Lower lobe of right lung (tissue), 2 donors: ENCODE measurements around the gene TMEM38B. TPM values are rescaled to one million over a fixed set of nuclear protein-coding genes. Genes with fewer than 3 reads are reported as not detected.
A peak's percentile ranks its signal among the peaks of the same experiment; 100 is the strongest.

Experiments used
- ATAC-seq, 2 donors: fragments of 200-7000 bp; cut with Tn5 transposase; one replicate each; pipeline ENCODE4 v1.9.1; 2020 to 2022; ENCODE audit warnings: mild to moderate bottlenecking in 2 of 2, moderate library complexity in 2 of 2
- DNase-seq: peaks from one replicate; pipeline ENCODE4 v3.0.0-alpha.2; 2020
- H3K27ac ChIP-seq: fragments of 200-600 bp; one replicate; pipeline ENCODE4 v1.8.0; 2022
- H3K27me3 ChIP-seq: fragments of 200-600 bp; one replicate; pipeline ENCODE4 v1.8.0; 2022; ENCODE audit warnings: low read depth
- H3K36me3 ChIP-seq: fragments of 200-600 bp; one replicate; pipeline ENCODE4 v1.8.0; 2022; ENCODE audit warnings: mild to moderate bottlenecking
- H3K4me1 ChIP-seq: fragments of 200-600 bp; one replicate; pipeline ENCODE4 v1.8.0; 2022
- H3K4me3 ChIP-seq: fragments of 200-600 bp; one replicate; pipeline ENCODE4 v1.8.0; 2022; ENCODE audit warnings: mild to moderate bottlenecking
- H3K9me3 ChIP-seq: fragments of 200-600 bp; one replicate; pipeline ENCODE4 v1.8.0; 2022
- CTCF ChIP-seq: fragments of 200-600 bp; IDR thresholded peaks from one replicate; pipeline ENCODE4 v1.8.0; 2022; ENCODE audit warnings: antibody characterized with exemption, mild to moderate bottlenecking
- intact Hi-C: fragments of 100-400 bp; cut with DNase I; formaldehyde crosslinking; loops from one replicate; pipeline ENCODE4 v1.11.0; 2022
- total RNA-seq: library from RNA; stranded (reverse); fragmentation: NEBNext Ultra II Directional; extraction: Animal tissue kit (Norgen Biotek cat#: 25700); gene quantifications from one replicate; pipeline ENCODE4 v1.2.1, GENCODE V29; 2021
- donor health status: DM: no; HTN: yes; CAD: no; lungs with severe emphysema.

TMEM38B gene
- total RNA-seq, 1 donor from 2014 or later: 10.9 TPM

DNA sequence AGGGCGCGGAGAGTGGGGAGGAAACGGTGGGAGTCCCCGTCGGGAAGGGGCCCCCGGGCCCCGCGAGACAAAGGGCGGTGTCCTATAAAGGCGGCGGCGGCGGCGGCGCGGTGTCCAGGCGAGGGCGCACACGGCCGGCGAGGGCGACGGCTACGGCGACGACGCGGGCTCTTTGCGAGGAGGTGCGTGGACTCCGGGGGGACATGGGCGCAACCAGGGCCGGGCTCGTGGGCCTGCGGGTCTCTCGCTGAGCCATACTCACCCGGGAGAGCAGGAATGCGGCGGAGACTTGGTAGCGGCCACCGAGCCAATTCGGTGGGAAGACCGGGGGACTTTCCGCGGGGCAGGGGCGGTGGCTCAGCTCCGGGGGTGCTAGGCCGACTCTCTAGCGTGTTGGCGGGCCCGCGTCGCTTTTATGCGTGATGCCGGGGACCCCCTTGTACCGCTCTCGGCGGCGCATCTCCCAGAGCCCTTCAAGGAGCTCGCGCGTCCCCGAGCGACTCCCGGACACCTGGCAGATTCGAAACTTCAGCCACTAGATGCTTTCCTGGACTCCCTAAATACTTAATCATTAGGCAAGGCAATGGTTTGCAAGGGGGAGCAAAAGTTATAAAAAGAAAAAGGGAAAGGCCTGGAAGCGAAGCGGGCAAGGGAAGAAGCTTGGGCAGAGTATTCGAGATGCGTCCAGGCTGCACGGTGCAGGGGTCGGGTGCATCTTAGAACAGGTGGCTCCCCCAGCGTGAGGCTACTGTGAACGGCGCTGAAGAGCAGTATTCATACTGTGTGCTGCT is 38.0 kb upstream of the TMEM38B start:
- H3K27me3 ChIP-seq: peaks cover 25% of the 10 kb centered on the region
- H3K4me3 ChIP-seq: peak overlapping the region; percentile 48
- TF ChIP-seq CTCF: peak; percentile 23
- no peaks in the 10 kb centered on the region for H3K36me3 ChIP-seq
- no peaks in the 10 kb centered on the region for H3K9me3 ChIP-seq
- peak; percentile 63 to 74 for ATAC-seq
- no peak for DNase-seq
- intact Hi-C loops: no loop called here
- H3K4me1 ChIP-seq: peaks cover 10% of the 10 kb centered on the region
- no peak overlapping the region for H3K27ac ChIP-seq

DNA sequence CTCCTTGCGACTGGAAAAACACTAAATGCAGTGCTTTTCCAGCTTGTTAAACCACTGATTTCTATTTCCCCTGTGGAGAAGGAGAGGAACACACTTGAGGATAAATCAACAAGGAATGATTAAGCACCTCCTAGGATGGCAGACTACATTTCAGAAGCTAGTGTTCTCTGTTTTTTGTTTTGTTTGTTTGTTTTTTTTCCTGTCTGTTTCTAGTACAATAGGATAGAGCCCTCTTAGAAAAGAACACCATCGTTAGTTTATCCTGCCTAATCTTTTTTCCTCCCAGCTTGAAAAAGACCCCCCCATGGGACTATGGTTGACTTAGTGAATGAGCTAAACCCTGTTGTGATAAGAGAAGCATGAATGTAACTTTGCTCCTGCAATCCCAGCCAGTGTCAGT is 36.0 kb upstream of the TMEM38B start:
- Histone ChIP-seq H3K9me3 (no peaks in the 10 kb centered on the region), H3K27me3 (peaks cover 25% of the 10 kb centered on the region), H3K27ac (no peak overlapping the region), H3K36me3 (no peaks in the 10 kb centered on the region), H3K4me3 (no peak overlapping the region), H3K4me1 (peaks cover 10% of the 10 kb centered on the region)
- intact Hi-C loops: no loop called here
- no peak for DNase-seq
- ATAC-seq: no peak
- TF ChIP-seq CTCF: no peak

- ATAC-seq (no peak), DNase-seq (no peak)
- no peak for TF ChIP-seq CTCF
- intact Hi-C loops: no loop called here
- peaks cover 9% of the 10 kb centered on the region for H3K4me1 ChIP-seq
- no peaks in the 10 kb centered on the region for H3K36me3 ChIP-seq
- H3K27ac ChIP-seq: no peak overlapping the region
- H3K9me3 ChIP-seq: no peaks in the 10 kb centered on the region
- peaks cover 20% of the 10 kb centered on the region for H3K27me3 ChIP-seq
- H3K4me3 ChIP-seq: no peak overlapping the region
These were observed 33.3 kb upstream of the TMEM38B start for GRCh38 chr9:105661011-105661410.

DNA sequence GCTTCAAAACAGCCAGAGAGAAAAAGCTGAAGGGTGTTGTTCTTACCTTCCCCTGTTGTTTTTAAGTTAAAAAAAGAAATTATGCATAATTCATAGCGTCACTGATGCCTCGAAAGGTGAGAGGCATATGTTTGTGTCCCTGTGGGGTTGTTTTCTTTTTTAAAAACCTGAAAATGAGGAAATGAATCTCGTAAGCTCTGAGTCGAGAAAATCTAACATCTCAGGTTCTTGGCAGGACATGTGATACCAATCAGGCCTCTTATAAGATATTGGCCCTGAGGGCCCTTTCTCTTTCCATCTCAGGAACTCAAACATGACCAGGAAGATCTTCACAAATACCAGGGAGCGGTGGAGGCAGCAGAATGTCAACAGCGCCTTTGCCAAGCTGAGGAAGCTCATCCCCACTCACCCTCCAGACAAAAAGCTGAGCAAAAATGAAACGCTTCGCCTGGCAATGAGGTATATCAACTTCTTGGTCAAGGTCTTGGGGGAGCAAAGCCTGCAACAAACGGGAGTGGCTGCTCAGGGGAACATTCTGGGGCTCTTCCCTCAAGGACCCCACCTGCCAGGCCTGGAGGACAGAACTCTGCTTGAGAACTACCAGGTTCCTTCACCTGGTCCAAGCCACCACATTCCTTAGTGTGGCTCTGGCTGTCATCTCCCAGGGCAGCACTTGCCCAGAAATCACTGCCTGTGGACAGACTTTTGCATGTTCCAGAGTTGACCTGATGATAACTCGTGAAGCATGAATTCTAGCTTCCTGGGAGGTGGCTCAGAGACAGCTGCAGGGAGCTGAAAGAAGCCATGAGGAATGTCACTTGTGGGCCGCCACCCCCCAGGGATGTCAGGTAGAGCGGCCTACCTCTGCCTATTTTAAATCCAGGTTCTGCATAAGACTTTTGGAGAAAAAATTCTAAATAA is 31.9 kb upstream of the TMEM38B start, which contains the start of gene TAL2:
TAL2 (plus strand) TSS at position 274 of the 921 bp plus-strand sequence; CDS start at position 314, 40 bp downstream.
- TF ChIP-seq CTCF: no peak
- no peak for ATAC-seq
- H3K9me3 ChIP-seq: no peaks in the 10 kb centered on the region
- DNase-seq: no peak
- H3K36me3 ChIP-seq: no peaks in the 10 kb centered on the region
- intact Hi-C loops: no loop called here
- H3K4me1 ChIP-seq: no peaks in the 10 kb centered on the region
- no peak within 1 kb of the TSS for H3K27ac ChIP-seq
- no peak within 1 kb of the TSS for H3K4me3 ChIP-seq
- H3K27me3 ChIP-seq: peaks cover 10% of the 10 kb centered on the region

DNA sequence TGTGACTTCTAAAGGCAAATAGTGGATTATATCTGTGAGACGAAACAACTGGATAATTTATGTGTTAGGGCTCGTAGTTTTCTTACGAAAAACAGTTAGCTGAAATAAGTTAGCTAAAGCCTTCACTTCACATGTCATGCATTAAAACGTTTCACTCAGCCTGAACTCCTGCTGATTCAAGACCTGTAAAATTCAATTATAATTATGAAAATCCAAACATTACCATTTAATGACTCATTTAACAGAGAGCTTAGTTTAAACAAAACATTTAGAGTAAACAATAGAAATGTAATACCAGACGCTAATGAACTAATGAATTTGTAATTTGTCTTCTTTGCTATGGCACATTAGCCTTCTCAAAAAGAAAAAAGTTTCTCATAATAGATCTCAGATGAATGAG is 30.4 kb upstream of the TMEM38B start:
- TF ChIP-seq CTCF: no peak
- intact Hi-C loops: no loop called here
- Histone ChIP-seq H3K9me3 (no peaks in the 10 kb centered on the region), H3K36me3 (no peaks in the 10 kb centered on the region), H3K27ac (no peak overlapping the region), H3K27me3 (peaks cover 3% of the 10 kb centered on the region), H3K4me1 (no peaks in the 10 kb centered on the region), H3K4me3 (no peak overlapping the region)
- no peak for ATAC-seq
- no peak for DNase-seq
